ENCODE data around the gene DGCR6L. TPM values are rescaled to one million over a fixed set of nuclear protein-coding genes. Genes with fewer than 3 reads are reported as not detected.
"Not testable (repeated sequence)": the region's sequence is repeated elsewhere in the genome, so short reads cannot be mapped to it uniquely, and the experiment has no call there.

DGCR6L gene
- total RNA-seq, 1 experiment from 2014 or later: 115 TPM

DNA sequence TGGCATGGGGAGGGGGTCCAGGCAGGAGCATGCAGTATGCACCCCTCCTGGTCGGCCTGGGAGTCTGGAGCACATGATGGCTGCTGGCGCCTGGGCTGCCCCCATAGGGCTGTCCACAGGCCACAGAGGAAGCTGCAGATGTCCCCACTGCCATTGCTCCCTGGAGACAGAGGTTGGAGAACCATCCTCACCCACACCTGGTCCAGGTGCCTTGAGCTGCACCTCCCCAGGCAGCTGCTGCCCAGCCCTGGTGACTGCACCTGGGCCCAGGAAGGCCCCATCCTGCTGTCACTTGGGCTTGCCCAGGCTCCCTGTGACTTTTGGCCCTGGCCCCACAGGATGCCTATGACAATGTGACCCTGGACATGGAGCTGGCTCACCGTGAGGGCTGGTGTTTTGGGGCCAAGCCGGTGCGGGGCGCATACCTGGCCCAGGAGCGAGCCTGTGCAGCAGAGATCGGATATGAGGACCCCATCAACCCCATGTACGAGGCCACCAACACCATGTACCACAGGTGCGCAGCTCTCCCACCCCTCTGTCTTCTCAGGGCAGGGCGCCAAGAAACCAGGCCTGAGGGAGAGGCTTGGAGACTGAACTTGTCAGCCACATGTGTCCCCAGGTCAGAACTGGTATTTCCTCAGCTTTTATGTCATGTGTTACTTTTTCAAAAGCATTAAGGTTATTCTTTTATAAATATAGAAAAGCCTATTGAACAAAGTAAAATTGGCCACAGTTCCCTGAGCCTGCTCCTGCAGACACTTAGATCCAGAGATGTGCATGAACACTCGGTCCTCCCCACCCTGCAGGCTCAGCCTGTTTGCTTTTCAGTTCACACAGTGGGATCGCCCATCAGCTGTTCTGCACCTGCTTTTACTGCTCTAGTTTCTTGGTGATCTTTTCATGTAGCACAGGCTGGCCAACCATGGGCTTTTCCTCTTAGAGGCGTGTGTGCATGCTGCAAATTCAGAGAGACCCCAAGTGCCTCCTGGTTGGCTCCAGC lies 12.1 kb downstream of the DGCR6L start:
- not testable (repeated sequence) for H3K36me3 ChIP-seq (replicated peaks; ENCODE audit: control insufficient read depth, insufficient read depth, low read length); DNase-seq; H3K27me3 ChIP-seq (ENCODE audit: control insufficient read depth, insufficient read depth, low read length)

GRCh38 chr22:20306646-20307447 lies 13.0 kb downstream of the DGCR6L start:
- not testable (repeated sequence) for H3K4me3 ChIP-seq (ENCODE audit: insufficient read depth, low read depth, low read length); H3K27me3 ChIP-seq (ENCODE audit: control insufficient read depth, insufficient read depth, low read length)

More for the DNA sequence above, 12.1 kb downstream of the DGCR6L start:
- H3K4me3 ChIP-seq (ENCODE audit: insufficient read depth, low read depth, low read length): not testable (repeated sequence)

DNA sequence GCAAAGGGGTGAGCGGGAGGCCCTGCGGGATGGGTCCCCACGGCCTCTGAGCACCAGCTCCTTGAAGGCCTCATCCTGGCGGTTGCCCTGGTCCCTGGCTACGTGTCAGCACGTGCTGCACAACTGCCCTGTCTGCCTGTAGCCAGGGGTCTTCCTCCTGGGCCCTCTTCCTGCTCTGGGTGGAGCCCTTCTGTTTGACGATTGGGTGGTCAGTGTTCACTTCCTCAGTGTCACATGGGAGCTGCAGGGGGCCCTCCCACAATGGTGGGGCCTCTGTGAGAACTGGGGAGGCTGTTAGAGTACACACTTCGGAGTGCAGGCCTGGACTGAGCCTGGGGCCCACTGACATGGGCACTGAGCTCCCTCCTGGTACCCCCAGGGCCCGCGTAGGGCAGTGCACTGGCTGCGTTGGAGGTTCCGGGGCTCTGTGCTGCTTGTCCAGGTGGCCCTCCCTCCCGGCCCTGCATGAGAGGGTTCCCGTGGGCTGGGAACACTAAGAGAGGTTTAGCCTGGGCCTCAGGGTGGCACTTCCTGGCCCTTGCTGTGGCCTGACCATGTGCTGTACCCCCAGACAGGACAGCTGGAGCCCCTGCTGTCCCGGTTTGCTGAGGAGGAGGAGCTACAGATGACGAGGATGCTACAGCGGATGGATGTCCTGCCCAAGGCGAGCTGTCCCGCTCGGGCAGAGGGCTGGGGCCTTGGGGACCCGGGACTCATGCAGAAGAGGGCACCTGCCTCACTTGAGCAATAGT lies 13.8 kb downstream of the DGCR6L start:
- DNase-seq: no peak
- peaks cover 6% of the 10 kb centered on the region for H3K27me3 ChIP-seq (ENCODE audit: control insufficient read depth, insufficient read depth, low read length)
- H3K36me3 ChIP-seq (replicated peaks; ENCODE audit: control insufficient read depth, insufficient read depth, low read length): no peaks in the 10 kb centered on the region
- H3K4me3 ChIP-seq (ENCODE audit: insufficient read depth, low read depth, low read length): no peak overlapping the region

More at GRCh38 chr22:20306646-20307447, 13.0 kb downstream of the DGCR6L start:
- not testable (repeated sequence) for DNase-seq; H3K36me3 ChIP-seq (replicated peaks; ENCODE audit: control insufficient read depth, insufficient read depth, low read length)

GRCh38 chr22:20305230-20305893 lies 14.5 kb downstream of the DGCR6L start:
- peaks cover 12% of the 10 kb centered on the region for H3K27me3 ChIP-seq (ENCODE audit: control insufficient read depth, insufficient read depth, low read length)
- DNase-seq; H3K36me3 ChIP-seq (replicated peaks; ENCODE audit: control insufficient read depth, insufficient read depth, low read length); H3K4me3 ChIP-seq (ENCODE audit: insufficient read depth, low read depth, low read length): not testable (repeated sequence)

DNA sequence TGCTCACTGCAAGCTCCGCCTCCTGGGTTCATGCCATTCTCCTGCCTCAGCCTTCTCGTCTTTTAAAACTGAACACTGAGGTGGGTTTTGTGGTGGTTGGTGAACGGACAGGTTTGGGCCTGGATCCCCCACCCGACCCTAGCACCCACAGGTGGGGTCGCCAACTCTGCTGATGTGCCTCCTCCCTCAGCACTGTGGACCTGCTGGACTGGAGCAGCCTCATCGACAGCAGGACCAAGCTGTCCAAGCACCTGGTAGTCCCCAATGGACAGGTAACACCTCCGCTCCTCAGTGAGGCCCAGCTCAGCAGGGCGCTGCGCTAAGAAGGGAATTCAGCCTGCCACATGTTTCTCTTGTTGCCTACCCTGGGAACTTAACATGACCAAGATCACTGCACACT lies 15.2 kb downstream of the DGCR6L start:
- no peak for DNase-seq
- H3K4me3 ChIP-seq (ENCODE audit: insufficient read depth, low read depth, low read length): no peak overlapping the region
- H3K27me3 ChIP-seq (ENCODE audit: control insufficient read depth, insufficient read depth, low read length): peaks cover 18% of the 10 kb centered on the region
- no peaks in the 10 kb centered on the region for H3K36me3 ChIP-seq (replicated peaks; ENCODE audit: control insufficient read depth, insufficient read depth, low read length)

GRCh38 chr22:20303229-20303534 lies 16.7 kb downstream of the DGCR6L start:
- not testable (repeated sequence) for H3K36me3 ChIP-seq (replicated peaks; ENCODE audit: control insufficient read depth, insufficient read depth, low read length); H3K4me3 ChIP-seq (ENCODE audit: insufficient read depth, low read depth, low read length); DNase-seq
- peaks cover 27% of the 10 kb centered on the region for H3K27me3 ChIP-seq (ENCODE audit: control insufficient read depth, insufficient read depth, low read length)

GRCh38 chr22:20302438-20303228 lies 17.2 kb downstream of the DGCR6L start:
- H3K4me3 ChIP-seq (ENCODE audit: insufficient read depth, low read depth, low read length): no peak overlapping the region
- peaks cover 32% of the 10 kb centered on the region for H3K27me3 ChIP-seq (ENCODE audit: control insufficient read depth, insufficient read depth, low read length)
- no peak for DNase-seq
- H3K36me3 ChIP-seq (replicated peaks; ENCODE audit: control insufficient read depth, insufficient read depth, low read length): no peaks in the 10 kb centered on the region

DNA sequence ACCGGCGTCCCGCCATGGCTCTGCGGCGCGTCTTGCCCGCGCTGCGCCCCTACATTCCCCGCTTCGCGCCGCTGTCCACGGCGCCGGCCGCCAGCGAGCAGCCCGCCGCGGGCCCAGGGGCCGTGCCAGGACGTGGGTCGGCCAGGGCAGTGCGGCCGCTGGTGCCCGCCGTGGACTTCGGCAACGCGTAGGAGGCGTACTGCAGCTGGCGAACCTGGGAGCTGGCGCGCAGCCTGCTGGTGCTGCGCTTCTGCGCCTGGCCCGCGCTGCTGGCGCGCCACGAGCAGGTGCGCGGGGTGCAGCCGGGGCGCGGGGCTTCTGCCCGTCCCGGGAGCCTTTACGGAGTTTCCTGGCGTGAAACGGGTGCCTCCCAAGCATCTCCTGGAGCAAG lies 20.1 kb downstream of the DGCR6L start:
- H3K27me3 ChIP-seq (ENCODE audit: control insufficient read depth, insufficient read depth, low read length): peaks cover 36% of the 10 kb centered on the region

GRCh38 chr22:20298803-20299745 lies 20.8 kb downstream of the DGCR6L start:
- peak; percentile 98 for DNase-seq
- H3K4me3 ChIP-seq (ENCODE audit: insufficient read depth, low read depth, low read length): peak overlapping the region; percentile 54
- H3K27me3 ChIP-seq (ENCODE audit: control insufficient read depth, insufficient read depth, low read length): peaks cover 36% of the 10 kb centered on the region

More for the DNA sequence above, 20.1 kb downstream of the DGCR6L start:
- Histone ChIP-seq H3K36me3 (replicated peaks; ENCODE audit: control insufficient read depth, insufficient read depth, low read length) (no peaks in the 10 kb centered on the region), H3K4me3 (ENCODE audit: insufficient read depth, low read depth, low read length) (peak overlapping the region; percentile 54)
- no peak for DNase-seq

DNA sequence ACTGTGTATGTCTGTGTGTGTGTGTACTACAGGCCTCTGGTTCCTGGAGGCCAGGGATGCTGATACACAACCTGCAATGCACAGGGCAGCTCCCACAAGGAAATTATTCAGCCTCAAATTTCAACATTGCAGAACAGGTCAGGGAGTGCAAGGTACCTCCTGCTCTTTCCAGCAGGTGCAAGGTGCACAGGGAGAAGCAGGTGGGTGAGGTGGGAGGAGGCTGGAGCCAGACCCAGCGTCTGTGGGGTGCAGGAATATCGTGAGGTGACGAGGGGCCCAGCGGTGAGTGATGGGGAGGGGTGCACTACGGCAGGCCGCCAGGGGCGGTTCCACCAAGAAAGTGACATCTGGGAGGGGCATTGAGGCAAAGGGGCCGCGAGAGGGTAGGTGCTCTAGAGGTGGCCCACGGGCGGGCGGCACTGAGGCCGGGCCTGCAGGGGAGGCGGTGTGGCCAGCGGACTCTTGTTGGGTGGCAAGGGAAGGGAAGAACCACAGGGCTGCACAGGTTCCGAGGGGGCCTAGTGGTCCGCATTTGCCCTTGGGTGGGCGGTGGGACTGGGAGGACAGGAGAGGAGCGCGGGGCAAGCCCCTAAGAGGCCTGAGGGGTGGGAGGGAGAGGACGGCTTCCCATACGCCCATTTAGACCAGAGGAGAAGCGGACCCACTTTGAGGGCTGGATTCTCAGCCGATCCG lies 21.6 kb downstream of the DGCR6L start:
- DNase-seq: peak; percentile 71
- Histone ChIP-seq H3K36me3 (replicated peaks; ENCODE audit: control insufficient read depth, insufficient read depth, low read length) (no peaks in the 10 kb centered on the region), H3K4me3 (ENCODE audit: insufficient read depth, low read depth, low read length) (peak overlapping the region; percentile 54), H3K27me3 (ENCODE audit: control insufficient read depth, insufficient read depth, low read length) (peaks cover 36% of the 10 kb centered on the region)

More at GRCh38 chr22:20298803-20299745, 20.8 kb downstream of the DGCR6L start:
- H3K36me3 ChIP-seq (replicated peaks; ENCODE audit: control insufficient read depth, insufficient read depth, low read length): no peaks in the 10 kb centered on the region

GRCh38 chr22:20297414-20298109 lies 22.3 kb downstream of the DGCR6L start:
- Histone ChIP-seq H3K36me3 (replicated peaks; ENCODE audit: control insufficient read depth, insufficient read depth, low read length) (no peaks in the 10 kb centered on the region), H3K4me3 (ENCODE audit: insufficient read depth, low read depth, low read length) (no peak overlapping the region), H3K27me3 (ENCODE audit: control insufficient read depth, insufficient read depth, low read length) (peaks cover 36% of the 10 kb centered on the region)
- no peak for DNase-seq

All from H7 (cell line).